HG03565 (cell line): ENCODE measurements around the gene MACROD2.
"Not testable (repeated sequence)": the region's sequence is repeated elsewhere in the genome, so short reads cannot be mapped to it uniquely, and the experiment has no call there.

ENCODE experiments used
- ATAC-seq: cut with Tn5 transposase; IDR thresholded peaks from one replicate; pipeline ENCODE4 v1.9.1; 2021; ENCODE audit warnings: mild to moderate bottlenecking, moderate library complexity; ENCODE audit not compliant: unreplicated experiment

The MACROD2 gene

DNA sequence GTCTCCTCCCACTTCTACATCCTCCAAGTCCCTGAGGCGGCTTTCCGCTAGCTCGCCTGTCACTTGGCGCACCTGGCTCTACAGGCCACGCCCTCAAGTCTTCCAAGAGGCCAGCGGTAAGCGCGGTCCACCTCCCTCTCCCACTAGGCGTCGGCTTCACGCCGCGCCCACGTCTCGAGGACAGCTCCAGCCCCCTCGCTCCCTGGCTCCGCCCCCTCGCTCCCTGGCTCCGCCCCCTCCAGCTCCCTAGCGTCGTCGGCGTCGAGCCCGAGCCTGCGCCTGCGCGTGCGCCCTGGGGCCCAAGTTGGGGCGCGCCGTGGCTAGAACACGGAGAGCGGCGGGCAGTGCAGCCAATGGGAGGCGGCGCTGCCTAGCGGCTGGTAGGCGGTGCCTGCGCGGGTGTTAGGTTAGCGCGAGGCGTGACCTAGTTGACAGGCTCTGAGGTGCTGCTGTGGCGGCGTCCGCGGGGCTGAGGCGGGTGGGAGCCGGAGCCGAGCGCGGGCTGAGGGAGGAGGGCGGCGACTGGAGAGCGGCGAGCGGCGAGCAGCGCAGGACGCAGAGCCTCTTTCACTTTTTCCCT is at the start of gene MACROD2:
MACROD2 (plus strand) TSS at position 431 of the 580 bp plus-strand sequence.
- no peak for ATAC-seq

- no peak for ATAC-seq
Observed at GRCh38 chr20:13947719-13948118, 47.6 kb upstream of the MACROD2 start.

GRCh38 chr20:13953227-13953626 is 42.1 kb upstream of the MACROD2 start:
- ATAC-seq = no peak

DNA sequence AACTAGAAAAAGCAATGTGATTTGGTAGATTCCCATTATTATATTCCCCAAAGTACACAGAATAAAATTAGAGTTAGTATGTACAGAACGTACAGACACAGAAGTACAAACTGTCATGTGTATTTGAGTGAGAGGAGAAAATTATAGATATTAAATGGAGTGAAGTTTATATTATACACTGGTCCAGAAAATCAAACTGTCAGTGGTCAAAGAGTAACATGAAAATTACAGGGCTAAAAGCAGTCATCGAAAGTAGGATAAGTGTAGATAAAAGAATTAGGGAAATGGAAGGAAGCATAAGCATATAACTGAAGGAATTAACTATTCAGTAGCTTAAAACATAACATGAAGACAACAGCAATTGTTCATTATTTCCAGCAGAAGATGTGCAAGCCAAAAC is 35.2 kb upstream of the MACROD2 start:
- no peak for ATAC-seq

DNA sequence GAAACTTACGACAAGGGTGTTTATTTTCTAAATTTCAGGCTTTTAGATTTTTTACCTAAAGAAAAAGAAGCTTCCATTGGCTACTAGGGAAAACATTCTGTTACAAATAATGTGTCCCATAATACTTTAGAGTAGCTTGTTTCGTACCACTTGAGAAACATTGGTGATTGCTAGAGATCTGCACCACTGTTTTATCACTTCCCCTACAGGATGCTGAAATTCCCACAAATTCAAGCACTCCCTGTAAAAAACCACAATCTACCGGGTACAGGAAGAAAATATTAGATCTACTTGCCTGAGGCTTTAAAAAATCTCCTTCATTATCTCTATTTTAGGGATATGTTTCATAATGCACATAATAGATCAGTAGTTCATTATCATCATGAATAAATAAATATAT is 34.8 kb upstream of the MACROD2 start:
- ATAC-seq = no peak

- ATAC-seq = no peak
Observed at GRCh38 chr20:13984211-13984610, 11.1 kb upstream of the MACROD2 start.

- no peak for ATAC-seq
Observed at GRCh38 chr20:13990465-13990864, 4.9 kb upstream of the MACROD2 start, which contains the start of gene SEL1L2. SEL1L2 (minus strand) TSS chr20:13990614; CDS start chr20:13990534, 80 bp downstream.

DNA sequence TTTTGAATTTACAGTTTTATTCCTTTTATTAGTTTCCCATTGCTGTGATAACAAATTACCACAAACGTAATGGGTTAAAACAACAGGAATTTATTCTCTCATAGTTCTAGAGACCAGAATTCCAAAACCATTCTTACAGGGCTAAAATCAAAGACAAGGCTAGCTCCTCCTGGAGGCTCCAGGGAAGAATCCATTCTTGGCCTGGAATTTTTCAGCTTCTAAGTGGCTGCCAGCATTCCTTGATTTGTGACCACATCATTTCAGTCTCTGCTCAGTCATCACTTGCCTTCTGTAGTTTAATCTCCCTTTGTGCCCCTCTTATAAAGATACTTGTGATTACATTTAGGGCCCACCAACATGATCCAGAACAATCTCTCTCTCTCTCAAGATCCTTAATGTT is 4.0 kb upstream of the MACROD2 start:
- ATAC-seq = no peak

- not testable (repeated sequence) for ATAC-seq
Observed at GRCh38 chr20:13991955-13992354, 3.4 kb upstream of the MACROD2 start.

- ATAC-seq = no peak
Observed at GRCh38 chr20:13995841-13996240, 525 bp downstream of the MACROD2 start.

- ATAC-seq = no peak
Observed at GRCh38 chr20:13996265-13996664, 949 bp downstream of the MACROD2 start.

DNA sequence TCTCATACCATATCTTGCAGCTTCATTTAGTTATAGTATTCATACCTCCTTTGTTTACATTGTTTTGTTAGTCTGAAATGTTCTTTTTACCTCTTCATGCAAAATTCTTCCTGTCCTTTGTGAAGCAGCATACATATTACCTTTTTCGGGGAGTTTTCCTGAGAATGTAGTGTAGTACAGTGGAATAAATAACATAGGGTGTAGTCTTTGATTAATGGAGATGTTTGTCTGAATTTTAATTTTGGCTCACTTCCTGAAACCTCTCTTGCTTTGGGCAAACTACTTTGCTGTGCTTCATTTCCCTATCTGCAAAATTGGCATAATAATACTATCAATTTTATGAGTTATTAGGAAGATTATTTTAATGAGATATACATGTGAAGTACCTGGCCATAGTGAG is 5.6 kb downstream of the MACROD2 start:
- ATAC-seq = no peak

DNA sequence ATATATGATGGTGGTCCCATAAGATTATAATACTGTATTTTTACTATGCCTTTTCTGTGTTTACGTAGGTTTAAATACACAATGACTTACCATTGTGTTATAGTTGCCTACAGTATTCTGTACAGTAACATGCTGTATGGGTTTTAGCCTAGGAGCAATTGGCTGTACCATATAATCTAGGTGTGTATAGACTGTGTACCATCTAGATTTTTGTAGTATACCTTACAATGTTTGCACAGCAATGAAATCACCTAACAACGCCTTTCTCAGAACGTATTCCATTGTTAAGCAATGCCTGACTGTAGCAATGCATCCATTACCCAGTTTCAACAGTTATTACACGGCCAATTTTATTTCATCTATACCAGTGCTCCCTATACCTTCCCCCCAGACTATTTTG is 10.7 kb downstream of the MACROD2 start:
- ATAC-seq = no peak

DNA sequence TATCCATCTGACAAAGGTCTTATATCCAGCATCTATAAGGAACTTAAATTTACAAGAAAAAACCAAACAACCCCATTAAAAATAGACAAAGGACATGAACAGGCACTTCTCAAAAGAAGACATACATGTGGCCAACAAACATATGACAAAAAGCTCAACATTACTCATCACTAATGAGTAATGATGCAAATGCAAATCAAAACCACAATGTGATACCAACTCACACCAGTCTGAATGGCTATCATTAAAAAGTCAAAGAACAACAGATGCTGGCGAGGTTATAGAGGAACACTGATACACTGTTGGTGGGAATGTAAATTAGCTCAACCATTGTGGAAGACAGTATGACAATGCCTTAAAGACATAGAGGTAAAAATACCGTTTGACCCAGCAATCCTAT is 13.9 kb downstream of the MACROD2 start:
- ATAC-seq = no peak

DNA sequence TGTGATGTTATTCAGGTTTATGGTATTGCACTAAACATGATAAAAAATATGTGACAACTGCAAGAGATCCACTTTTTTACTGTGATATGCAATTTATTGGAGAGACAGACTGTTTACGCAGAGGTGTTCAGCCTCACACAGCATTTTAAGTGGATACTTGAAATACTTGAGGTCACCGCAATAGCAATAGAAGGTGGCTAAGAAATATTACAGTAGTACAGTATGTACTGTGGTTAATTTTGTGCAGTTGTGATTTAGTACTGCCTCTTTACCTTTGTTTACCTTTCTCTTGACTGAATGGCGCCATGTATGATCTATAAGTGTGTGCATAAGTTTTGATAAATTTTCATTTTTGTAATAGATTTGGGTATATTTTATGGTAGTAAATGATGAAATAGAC is 17.4 kb downstream of the MACROD2 start:
- ATAC-seq = no peak

- no peak for ATAC-seq
Observed at GRCh38 chr20:14030991-14031390, 35.7 kb downstream of the MACROD2 start.

- ATAC-seq = no peak
Observed at GRCh38 chr20:14033310-14033709, 38.0 kb downstream of the MACROD2 start.

- no peak for ATAC-seq
Observed at GRCh38 chr20:14036567-14036966, 41.3 kb downstream of the MACROD2 start.

DNA sequence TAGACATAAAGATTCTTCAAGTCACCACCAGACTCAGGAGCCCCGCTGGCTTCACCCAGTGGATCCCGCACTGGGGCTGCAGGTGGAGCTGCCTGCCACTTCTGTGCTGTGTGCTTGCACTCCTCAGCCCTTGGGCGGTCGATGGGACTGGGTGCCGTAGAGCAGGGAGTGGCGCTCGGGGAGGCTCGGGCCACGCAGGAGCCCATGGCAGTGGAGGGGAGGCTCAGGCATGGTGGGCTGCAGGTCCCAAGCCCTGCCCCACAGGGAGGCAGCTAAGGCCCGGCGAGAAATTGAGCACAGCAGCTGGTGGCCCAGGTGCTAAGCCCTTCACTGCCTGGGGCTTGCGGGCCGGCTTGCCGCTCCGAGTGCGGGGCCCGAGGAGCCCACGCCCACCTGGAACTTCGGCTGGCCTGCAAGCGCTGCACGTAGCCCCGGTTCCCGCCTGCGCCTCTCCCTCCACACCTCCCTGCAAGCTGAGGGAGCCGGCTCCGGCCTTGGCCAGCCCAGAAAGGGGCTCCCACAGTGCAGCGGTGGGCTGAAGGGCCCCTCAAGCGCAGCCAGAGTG is 49.5 kb downstream of the MACROD2 start:
- ATAC-seq = not testable (repeated sequence)

- no peak for ATAC-seq
Observed at GRCh38 chr20:14046534-14046933, 51.2 kb downstream of the MACROD2 start.

DNA sequence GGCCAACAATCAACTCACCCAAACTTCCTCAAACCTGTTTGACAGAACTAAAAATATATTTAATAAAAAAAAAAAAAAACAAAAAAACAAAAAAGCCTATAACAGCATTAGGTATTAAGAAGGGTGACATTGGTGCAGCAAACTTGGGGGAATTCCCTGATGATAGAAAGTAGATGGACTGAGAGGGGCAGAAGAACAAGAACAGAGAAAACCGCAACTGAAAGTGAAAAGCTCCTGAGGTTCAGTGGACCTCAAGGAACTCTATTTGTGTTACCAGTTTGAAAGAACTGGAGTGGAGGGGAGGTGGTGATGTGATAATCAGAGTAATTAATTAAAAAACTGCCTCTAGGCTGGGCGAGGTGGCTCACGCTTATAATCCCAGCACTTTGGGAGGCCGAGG is 53.8 kb downstream of the MACROD2 start:
- peak; percentile 74 for ATAC-seq

GRCh38 chr20:14051454-14051853 is 56.1 kb downstream of the MACROD2 start:
- no peak for ATAC-seq
